ENCODE results near the gene PIK3CG.

GRCh38 chr7:106893591-106893990, 28.5 kb downstream of the PIK3CG start:
- TF ChIP-seq, protein P1, sequence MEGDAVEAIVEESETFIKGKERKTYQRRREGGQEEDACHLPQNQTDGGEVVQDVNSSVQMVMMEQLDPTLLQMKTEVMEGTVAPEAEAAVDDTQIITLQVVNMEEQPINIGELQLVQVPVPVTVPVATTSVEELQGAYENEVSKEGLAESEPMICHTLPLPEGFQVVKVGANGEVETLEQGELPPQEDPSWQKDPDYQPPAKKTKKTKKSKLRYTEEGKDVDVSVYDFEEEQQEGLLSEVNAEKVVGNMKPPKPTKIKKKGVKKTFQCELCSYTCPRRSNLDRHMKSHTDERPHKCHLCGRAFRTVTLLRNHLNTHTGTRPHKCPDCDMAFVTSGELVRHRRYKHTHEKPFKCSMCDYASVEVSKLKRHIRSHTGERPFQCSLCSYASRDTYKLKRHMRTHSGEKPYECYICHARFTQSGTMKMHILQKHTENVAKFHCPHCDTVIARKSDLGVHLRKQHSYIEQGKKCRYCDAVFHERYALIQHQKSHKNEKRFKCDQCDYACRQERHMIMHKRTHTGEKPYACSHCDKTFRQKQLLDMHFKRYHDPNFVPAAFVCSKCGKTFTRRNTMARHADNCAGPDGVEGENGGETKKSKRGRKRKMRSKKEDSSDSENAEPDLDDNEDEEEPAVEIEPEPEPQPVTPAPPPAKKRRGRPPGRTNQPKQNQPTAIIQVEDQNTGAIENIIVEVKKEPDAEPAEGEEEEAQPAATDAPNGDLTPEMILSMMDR (IDR thresholded peaks at IDR 0.05) = no peak
- TF ChIP-seq POLR2A (IDR thresholded peaks at IDR 0.05) = no peak
- TF ChIP-seq POLR2AphosphoS5 (IDR thresholded peaks at IDR 0.05) = no peak
- no peak for TF ChIP-seq EP300 (IDR thresholded peaks at IDR 0.05)

All from stomach (tissue), 4 donors.